ENCODE measurements around the gene ZFX.

The ZFX gene

DNA sequence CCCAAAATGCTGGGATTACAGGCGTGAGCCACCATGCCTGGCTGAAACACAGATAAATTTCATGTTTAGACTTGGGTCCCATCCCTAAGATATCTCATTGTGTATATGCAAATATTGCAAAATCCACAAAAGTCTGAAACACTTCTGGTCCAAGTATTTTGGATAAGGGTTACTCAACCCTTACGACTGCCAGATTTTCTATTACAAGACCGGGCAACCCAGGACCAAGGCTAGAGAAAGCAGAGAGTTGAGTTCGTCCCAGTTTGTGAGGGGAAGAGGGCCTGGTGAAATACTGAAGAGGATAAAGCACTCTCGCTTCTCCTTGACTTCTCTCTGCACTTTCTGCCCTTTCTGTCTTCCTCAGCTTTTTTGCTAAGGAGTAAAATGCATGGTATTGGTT, 34.5 kb downstream of the ZFX start:
- FAIRE-seq: no peak
- TF ChIP-seq, protein P1, sequence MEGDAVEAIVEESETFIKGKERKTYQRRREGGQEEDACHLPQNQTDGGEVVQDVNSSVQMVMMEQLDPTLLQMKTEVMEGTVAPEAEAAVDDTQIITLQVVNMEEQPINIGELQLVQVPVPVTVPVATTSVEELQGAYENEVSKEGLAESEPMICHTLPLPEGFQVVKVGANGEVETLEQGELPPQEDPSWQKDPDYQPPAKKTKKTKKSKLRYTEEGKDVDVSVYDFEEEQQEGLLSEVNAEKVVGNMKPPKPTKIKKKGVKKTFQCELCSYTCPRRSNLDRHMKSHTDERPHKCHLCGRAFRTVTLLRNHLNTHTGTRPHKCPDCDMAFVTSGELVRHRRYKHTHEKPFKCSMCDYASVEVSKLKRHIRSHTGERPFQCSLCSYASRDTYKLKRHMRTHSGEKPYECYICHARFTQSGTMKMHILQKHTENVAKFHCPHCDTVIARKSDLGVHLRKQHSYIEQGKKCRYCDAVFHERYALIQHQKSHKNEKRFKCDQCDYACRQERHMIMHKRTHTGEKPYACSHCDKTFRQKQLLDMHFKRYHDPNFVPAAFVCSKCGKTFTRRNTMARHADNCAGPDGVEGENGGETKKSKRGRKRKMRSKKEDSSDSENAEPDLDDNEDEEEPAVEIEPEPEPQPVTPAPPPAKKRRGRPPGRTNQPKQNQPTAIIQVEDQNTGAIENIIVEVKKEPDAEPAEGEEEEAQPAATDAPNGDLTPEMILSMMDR (IDR thresholded peaks at IDR 0.05; ENCODE audit: insufficient read depth, missing control alignments): no peak
- DNase-seq (ENCODE audit: insufficient read length, low spot score): no peak

- FAIRE-seq: peak; percentile 46
Observed at GRCh38 chrX:24186483-24186882, 37.0 kb downstream of the ZFX start.

DNA sequence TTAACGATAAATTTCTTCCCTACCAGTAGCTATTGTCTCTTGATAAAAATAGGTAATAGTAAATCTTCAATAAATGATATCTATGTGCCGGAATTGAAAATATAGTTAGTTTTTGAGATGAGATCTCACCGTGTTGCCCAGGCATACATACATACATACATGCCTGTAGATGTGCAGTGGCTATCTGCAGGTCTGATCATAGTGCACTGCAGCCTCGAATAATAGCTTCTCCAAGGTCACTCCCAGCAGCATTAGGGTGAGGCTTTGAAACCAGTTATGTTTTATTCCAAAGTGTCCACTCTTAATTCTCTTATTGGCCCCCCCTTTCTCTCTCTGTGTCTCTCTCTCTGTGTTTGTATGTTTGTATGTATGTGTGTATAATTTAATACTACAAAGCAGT, 37.5 kb downstream of the ZFX start:
- FAIRE-seq (no peak), DNase-seq (ENCODE audit: insufficient read length, low spot score) (no peak)
- TF ChIP-seq, protein P1 (IDR thresholded peaks at IDR 0.05; ENCODE audit: insufficient read depth, missing control alignments): no peak

More at GRCh38 chrX:24186483-24186882, 37.0 kb downstream of the ZFX start:
- TF ChIP-seq, protein P1 (IDR thresholded peaks at IDR 0.05; ENCODE audit: insufficient read depth, missing control alignments): no peak
- DNase-seq (ENCODE audit: insufficient read length, low spot score): no peak

GRCh38 chrX:24189490-24189889, 40.0 kb downstream of the ZFX start:
- no peak for DNase-seq (ENCODE audit: insufficient read length, low spot score)
- FAIRE-seq: no peak
- TF ChIP-seq, protein P1 (IDR thresholded peaks at IDR 0.05; ENCODE audit: insufficient read depth, missing control alignments): no peak

GRCh38 chrX:24190500-24191156, 41.1 kb downstream of the ZFX start:
- TF ChIP-seq, protein P1 (IDR thresholded peaks at IDR 0.05; ENCODE audit: insufficient read depth, missing control alignments): no peak
- DNase-seq (ENCODE audit: insufficient read length, low spot score): no peak
- FAIRE-seq: no peak

- DNase-seq (ENCODE audit: insufficient read length, low spot score) (no peak), FAIRE-seq (no peak)
- TF ChIP-seq, protein P1 (IDR thresholded peaks at IDR 0.05; ENCODE audit: insufficient read depth, missing control alignments): no peak
Observed at GRCh38 chrX:24196509-24196908, 47.0 kb downstream of the ZFX start.

GRCh38 chrX:24198101-24198500, 48.6 kb downstream of the ZFX start:
- TF ChIP-seq, protein P1 (IDR thresholded peaks at IDR 0.05; ENCODE audit: insufficient read depth, missing control alignments): no peak
- DNase-seq (ENCODE audit: insufficient read length, low spot score): no peak
- no peak for FAIRE-seq

All from D721Med (cell line).